B cell (primary cell): ENCODE data around the gene CYP20A1. TPM values are rescaled to one million over a fixed set of nuclear protein-coding genes. Genes with fewer than 3 reads are reported as not detected.
A peak's percentile ranks its signal among the peaks of the same experiment; 100 is the strongest.
"Not testable (repeated sequence)": the region's sequence is repeated elsewhere in the genome, so short reads cannot be mapped to it uniquely, and the experiment has no call there.

Experiments
- ATAC-seq: fragments of 200-7000 bp; cut with Tn5 transposase; one replicate; pipeline ENCODE4 v1.10.0; 2021; ENCODE audit warnings: low read depth, mild to moderate bottlenecking, moderate number of reproducible peaks, moderate library complexity
- CTCF ChIA-PET: fragments of 350-600 bp; sonication (Branson Sonifier 250); formaldehyde crosslinking; loops from one replicate; lab custom pipeline; 2021; ENCODE audit warnings: antibody characterized with exemption, inconsistent platforms; lab: Charles Lee
- POLR2A ChIA-PET: fragments of 350-600 bp; sonication (Branson Sonifier 250); formaldehyde crosslinking; loops from one replicate; lab custom pipeline; 2021; ENCODE audit warnings: antibody characterized with exemption; lab: Charles Lee
- DNase-seq: peaks from one replicate; pipeline ENCODE4 v3.0.0; 2013
- H2AFZ ChIP-seq: 2 replicates; pipeline ENCODE4 v1.6.1; 2012; ENCODE audit warnings: mild to moderate bottlenecking, low read depth, low read length; ENCODE audit not compliant: insufficient read depth, poor library complexity, severe bottlenecking
- H3K27ac ChIP-seq, 2 donors: 1 replicate in 1 of 2; 2 replicates in 1 of 2; pipeline ENCODE4 v1.5.1; 2012 to 2013; ENCODE audit warnings: low read length in 2 of 2, mild to moderate bottlenecking in 2 of 2, moderate library complexity in 1 of 2
- H3K27me3 ChIP-seq, 4 experiments: fragments of 200-600 bp in 1 of 4; sonication (generic) in 1 of 4; replicated peaks in 1 of 4; 1 replicate in 2 of 4; 2 replicates in 2 of 4; pipeline versions ENCODE4 v1.6.1 to v1.7.0; 2013 to 2016; ENCODE audit warnings: low read length in 3 of 4, mild to moderate bottlenecking in 2 of 4, mixed read lengths in 1 of 4, moderate library complexity in 1 of 4; ENCODE audit not compliant: insufficient read depth in 4 of 4, control insufficient read depth in 3 of 4; ENCODE audit errors: control extremely low read depth in 1 of 4
- H3K36me3 ChIP-seq, 2 experiments: replicated peaks in 1 of 2; 1 replicate in 1 of 2; 2 replicates in 1 of 2; pipeline versions ENCODE4 v1.6.1 to v1.7.1; 2013; ENCODE audit warnings: low read length in 1 of 2; ENCODE audit not compliant: insufficient read depth in 2 of 2, control insufficient read depth in 1 of 2; ENCODE audit errors: control extremely low read depth in 1 of 2, extremely low read depth in 1 of 2
- H3K4me1 ChIP-seq, 2 donors: fragments of 200-600 bp in 1 of 2; sonication (generic) in 1 of 2; 1 replicate in 1 of 2; 2 replicates in 1 of 2; pipeline versions ENCODE4 v1.5.1 to v1.6.1; 2013 to 2017; ENCODE audit warnings: low read length in 2 of 2; ENCODE audit not compliant: control insufficient read depth in 2 of 2, insufficient read depth in 2 of 2
- H3K4me2 ChIP-seq: replicated peaks from 2 replicates; pipeline ENCODE3; 2012; ENCODE audit warnings: mild to moderate bottlenecking, low read depth, low read length; ENCODE audit not compliant: poor library complexity, severe bottlenecking
- H3K4me3 ChIP-seq, 5 experiments: fragments of 200-600 bp in 1 of 5; sonication (generic) in 1 of 5; 1 replicate in 3 of 5; 2 replicates in 2 of 5; pipeline versions ENCODE4 v1.5.1 to v1.7.0; 2011 to 2016; ENCODE audit warnings: low read length in 4 of 5, mild to moderate bottlenecking in 4 of 5, low read depth in 2 of 5, control low read depth in 1 of 5, moderate library complexity in 1 of 5; ENCODE audit not compliant: insufficient read depth in 1 of 5; ENCODE audit errors: control extremely low read depth in 1 of 5, extremely low read depth in 1 of 5
- H3K79me2 ChIP-seq: fragments of 200-600 bp; sonication (generic); one replicate; pipeline ENCODE4 v1.6.0; 2016; ENCODE audit warnings: low read length; ENCODE audit not compliant: control insufficient read depth, insufficient read depth
- H3K9ac ChIP-seq: fragments of 200-600 bp; sonication (generic); 2 replicates; pipeline ENCODE4 v1.6.1; 2017; ENCODE audit warnings: mild to moderate bottlenecking, low read length, moderate library complexity
- H3K9me3 ChIP-seq, 3 donors: one replicate each; pipeline versions ENCODE4 v1.6.1 to v1.7.1; 2013; ENCODE audit warnings: low read length in 2 of 3; ENCODE audit not compliant: control insufficient read depth in 2 of 3, insufficient read depth in 1 of 3; ENCODE audit errors: control extremely low read depth in 1 of 3
- H4K20me1 ChIP-seq: 2 replicates; pipeline ENCODE4 v1.6.0; 2012; ENCODE audit warnings: mild to moderate bottlenecking, low read length; ENCODE audit not compliant: insufficient read depth, control insufficient read depth, poor library complexity, severe bottlenecking
- H3K27ac Mint-ChIP-seq: one replicate; pipeline ENCODE4 v1.8.0; 2021; ENCODE audit warnings: mixed read lengths
- H3K27me3 Mint-ChIP-seq: one replicate; pipeline ENCODE4 v1.8.0; 2021; ENCODE audit warnings: mixed read lengths
- H3K4me1 Mint-ChIP-seq: one replicate; pipeline ENCODE4 v1.8.0; 2021; ENCODE audit warnings: mixed read lengths
- H3K4me3 Mint-ChIP-seq: one replicate; pipeline ENCODE4 v1.8.0; 2021; ENCODE audit warnings: mixed read lengths
- H3K9me3 Mint-ChIP-seq: one replicate; pipeline ENCODE4 v1.8.0; 2022; ENCODE audit warnings: mixed read lengths; ENCODE audit not compliant: insufficient read depth
- EZH2 ChIP-seq: IDR thresholded peaks from 2 replicates; pipeline ENCODE4 v1.6.1; 2012; ENCODE audit warnings: borderline replicate concordance, low read depth, mild to moderate bottlenecking, moderate library complexity, low read length; ENCODE audit not compliant: insufficient read depth, poor library complexity, severe bottlenecking
- WGBS: methylation state at CpG from one replicate; pipeline ENCODE4 v1.1.5; 2013; ENCODE audit warnings: missing lambda C conversion rate; ENCODE audit not compliant: insufficient coverage; 5-methylcytosine and 5-hydroxymethylcytosine counted together
- intact Hi-C: fragments of 100-400 bp; cut with micrococcal nuclease; formaldehyde crosslinking; loops from one replicate; pipeline ENCODE4 v1.10.0; 2022
- polyA plus RNA-seq: library from polyadenylated mRNA; depleted of rRNA; stranded (reverse); fragments of >200 nt; gene quantifications from 2 replicates; pipeline ENCODE4 v1.2.3, GENCODE V29; 2012
- total RNA-seq, 2 donors: library from RNA; stranded (reverse); fragments of 120-200 nt in 1 of 2; gene quantifications; 1 replicate in 1 of 2; 2 replicates in 1 of 2; pipeline versions ENCODE4 v1.2.3 to v1.2.4, GENCODE V29; 2013 to 2022
- TF ChIP-seq, protein P1 (sequence below): fragments of 200-600 bp; IDR thresholded peaks from one replicate; pipeline ENCODE4 v1.8.0; 2022; ENCODE audit warnings: antibody characterized with exemption, mild to moderate bottlenecking

Gene CYP20A1
- total and polyA plus RNA-seq, 2 donors (not counting 1 experiment from before 2014, with no cell fraction given): 16.2 to 38.5 TPM

DNA sequence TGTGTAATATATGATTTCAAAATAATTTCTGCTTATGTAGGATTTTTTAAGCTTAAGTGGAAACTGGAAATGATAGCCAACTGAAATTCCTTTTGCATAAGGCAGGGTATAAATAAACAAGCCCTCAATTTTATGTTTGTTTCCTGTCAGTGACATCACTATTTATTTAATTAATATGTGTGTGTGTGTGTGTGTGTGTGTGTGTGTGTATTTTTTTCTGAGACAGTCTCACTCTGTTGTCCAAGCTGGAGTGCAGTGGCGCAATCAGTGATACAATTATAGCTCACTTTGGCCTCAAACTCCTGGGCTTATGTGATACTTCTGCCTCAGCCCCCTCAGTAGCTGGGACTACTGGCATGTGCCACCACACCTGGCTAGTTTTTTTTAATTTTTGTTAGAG, 29.3 kb upstream of the CYP20A1 start:
- H3K27ac Mint-ChIP-seq: no peak overlapping the region
- ChIA-PET CTCF (interaction anchor here (0.6 kb wide), 1 partner anchor 627 kb away, joined by 4 read pairs; no protein-coding TSS in a partner anchor), POLR2A (no interaction called here)
- ATAC-seq (no peak), DNase-seq (no peak)
- WGBS: no CpG with 5 or more reads among the region's 1 CpG
- H2AFZ ChIP-seq: no peak overlapping the region
- TF ChIP-seq, protein P1, sequence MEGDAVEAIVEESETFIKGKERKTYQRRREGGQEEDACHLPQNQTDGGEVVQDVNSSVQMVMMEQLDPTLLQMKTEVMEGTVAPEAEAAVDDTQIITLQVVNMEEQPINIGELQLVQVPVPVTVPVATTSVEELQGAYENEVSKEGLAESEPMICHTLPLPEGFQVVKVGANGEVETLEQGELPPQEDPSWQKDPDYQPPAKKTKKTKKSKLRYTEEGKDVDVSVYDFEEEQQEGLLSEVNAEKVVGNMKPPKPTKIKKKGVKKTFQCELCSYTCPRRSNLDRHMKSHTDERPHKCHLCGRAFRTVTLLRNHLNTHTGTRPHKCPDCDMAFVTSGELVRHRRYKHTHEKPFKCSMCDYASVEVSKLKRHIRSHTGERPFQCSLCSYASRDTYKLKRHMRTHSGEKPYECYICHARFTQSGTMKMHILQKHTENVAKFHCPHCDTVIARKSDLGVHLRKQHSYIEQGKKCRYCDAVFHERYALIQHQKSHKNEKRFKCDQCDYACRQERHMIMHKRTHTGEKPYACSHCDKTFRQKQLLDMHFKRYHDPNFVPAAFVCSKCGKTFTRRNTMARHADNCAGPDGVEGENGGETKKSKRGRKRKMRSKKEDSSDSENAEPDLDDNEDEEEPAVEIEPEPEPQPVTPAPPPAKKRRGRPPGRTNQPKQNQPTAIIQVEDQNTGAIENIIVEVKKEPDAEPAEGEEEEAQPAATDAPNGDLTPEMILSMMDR: no peak
- no peak for TF ChIP-seq EZH2
- no peaks in the 10 kb centered on the region for H3K36me3 ChIP-seq
- no peak overlapping the region for H3K27ac ChIP-seq
- H3K4me3 ChIP-seq: no peak overlapping the region
- no peak overlapping the region for H3K4me3 Mint-ChIP-seq
- no peak overlapping the region for H3K4me2 ChIP-seq
- H3K27me3 ChIP-seq: no peaks in the 10 kb centered on the region
- intact Hi-C loops: no loop called here
- no peaks in the 10 kb centered on the region for H3K4me1 ChIP-seq
- H3K9me3 ChIP-seq: no peaks in the 10 kb centered on the region
- H3K79me2 ChIP-seq: no peaks in the 10 kb centered on the region
- no peaks in the 10 kb centered on the region for H3K9me3 Mint-ChIP-seq
- H3K9ac ChIP-seq: no peak overlapping the region
- H3K27me3 Mint-ChIP-seq: no peaks in the 10 kb centered on the region
- no peaks in the 10 kb centered on the region for H4K20me1 ChIP-seq
- H3K4me1 Mint-ChIP-seq: no peaks in the 10 kb centered on the region

DNA sequence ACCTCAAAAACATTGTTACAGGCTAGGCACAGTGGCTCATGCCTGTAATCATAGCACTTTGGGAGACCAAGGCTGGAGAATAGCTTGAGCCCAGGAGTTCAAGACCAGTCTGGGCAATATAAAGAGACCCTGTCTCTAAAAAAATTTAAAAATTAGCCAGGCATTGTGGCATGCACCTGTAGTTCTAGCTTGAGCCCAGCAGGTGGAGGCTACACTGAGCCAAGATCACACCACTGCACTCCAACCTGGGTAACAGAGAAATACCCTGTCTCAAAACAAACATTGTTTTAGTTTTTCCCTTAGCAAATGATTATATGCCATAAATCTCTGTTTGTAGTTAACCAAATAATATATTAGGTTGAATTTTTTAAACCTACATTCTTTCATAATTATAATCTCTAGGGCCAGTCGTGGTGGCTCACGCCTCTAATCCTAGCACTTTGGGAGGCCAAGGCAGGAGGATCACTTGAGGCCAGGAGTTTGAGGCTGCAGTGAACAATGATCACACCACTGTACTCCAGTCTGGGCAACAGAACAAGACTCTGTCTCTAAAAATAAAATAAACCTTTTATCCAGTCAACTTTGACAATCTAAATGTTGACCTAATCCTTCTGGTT, 13.3 kb upstream of the CYP20A1 start:
- ChIA-PET CTCF (interaction anchor here (0.6 to 3.1 kb wide), 9 partner anchors 9 to 684 kb away, joined by 3 to 23 read pairs (median 4); partner anchors contain the start of gene CYP20A1), POLR2A (interaction anchor here (0.6 kb wide), 1 partner anchor 12 kb away, joined by 4 read pairs; no protein-coding TSS in a partner anchor)
- Histone ChIP-seq H3K9me3 (no peaks in the 10 kb centered on the region), H3K4me3 (no peak overlapping the region), H3K27me3 (no peaks in the 10 kb centered on the region), H3K36me3 (no peaks in the 10 kb centered on the region), H2AFZ (no peak overlapping the region), H3K79me2 (no peaks in the 10 kb centered on the region), H3K4me2 (no peak overlapping the region), H3K9ac (no peak overlapping the region), H4K20me1 (no peaks in the 10 kb centered on the region), H3K27ac (no peak overlapping the region), H3K4me1 (no peaks in the 10 kb centered on the region)
- intact Hi-C loops: loop anchor here (1.0 to 5.0 kb wide), 2 partner anchors 229 to 653 kb away; no protein-coding TSS in a partner anchor
- peak; percentile 56 for ATAC-seq
- no peaks in the 10 kb centered on the region for H3K4me1 Mint-ChIP-seq
- 100% methylated on average over 1 of the region's 2 CpGs for WGBS
- H3K9me3 Mint-ChIP-seq: peaks cover 3% of the 10 kb centered on the region
- H3K27me3 Mint-ChIP-seq: no peaks in the 10 kb centered on the region
- peak; percentile 46 for DNase-seq
- TF ChIP-seq EZH2: no peak
- TF ChIP-seq, protein P1: peak; percentile 80
- H3K27ac Mint-ChIP-seq: no peak overlapping the region
- no peak overlapping the region for H3K4me3 Mint-ChIP-seq

DNA sequence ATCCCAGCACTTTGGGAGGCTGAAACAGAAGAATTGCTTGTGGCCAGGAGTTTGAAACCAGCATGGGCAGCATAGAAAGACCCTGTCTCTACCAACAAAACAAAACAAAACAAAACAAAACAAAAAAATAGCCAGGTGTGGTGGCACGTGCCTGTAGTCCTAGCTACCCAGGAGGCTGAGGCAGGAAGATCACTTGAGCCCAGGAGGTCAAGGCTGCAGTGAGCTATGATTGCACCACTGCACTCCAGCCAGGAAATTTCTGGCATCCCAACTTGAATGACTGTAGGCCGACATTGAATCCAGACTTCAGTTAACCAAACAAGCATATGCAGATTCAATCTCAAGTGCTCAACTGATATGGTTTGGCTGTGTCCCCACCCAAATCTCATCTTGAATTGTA, 9.1 kb upstream of the CYP20A1 start:
- H3K79me2 ChIP-seq, H3K9me3 ChIP-seq, H3K4me1 Mint-ChIP-seq, H3K9ac ChIP-seq, H3K4me1 ChIP-seq, ATAC-seq, H3K27me3 Mint-ChIP-seq, H3K27ac Mint-ChIP-seq, DNase-seq, H3K4me3 ChIP-seq, H2AFZ ChIP-seq, POLR2A ChIA-PET, H3K27ac ChIP-seq, H3K36me3 ChIP-seq, H3K4me2 ChIP-seq, H4K20me1 ChIP-seq, H3K27me3 ChIP-seq, H3K4me3 Mint-ChIP-seq, CTCF ChIA-PET, H3K9me3 Mint-ChIP-seq: not testable (repeated sequence)
- intact Hi-C loops: loop anchor here (5.0 kb wide), 1 partner anchor 657 kb away; no protein-coding TSS in a partner anchor
- 100% methylated on average over 1 of the region's 2 CpGs for WGBS
